Measurements from ENCODE around the gene RNPEP.
"Not testable (repeated sequence)": the region's sequence is repeated elsewhere in the genome, so short reads cannot be mapped to it uniquely, and the experiment has no call there.

The RNPEP gene

DNA sequence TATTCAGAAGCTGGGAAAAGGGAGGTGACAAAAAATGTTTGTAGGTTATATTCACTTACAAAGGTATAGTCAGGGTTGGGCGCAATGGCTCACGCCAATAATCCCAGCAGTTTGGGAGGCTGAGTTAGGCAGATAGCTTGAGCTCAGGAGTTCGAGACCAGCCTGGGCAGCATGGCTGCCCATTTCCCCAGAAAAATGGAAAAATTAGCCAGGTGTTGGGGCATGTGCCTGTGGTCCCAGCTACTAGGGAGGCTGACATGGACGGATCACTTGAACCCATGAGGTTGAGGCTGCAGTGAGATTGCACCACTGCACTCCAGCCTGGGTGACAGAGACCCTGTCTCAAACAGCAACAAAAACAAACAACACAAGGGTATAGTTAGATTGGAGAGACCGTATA lies 24.1 kb upstream of the RNPEP start:
- no peak for DNase-seq (ENCODE audit: low spot score)
- no CpG with 5 or more reads among the region's 5 CpGs for WGBS, 2 donors (ENCODE audit: extremely low coverage in 2 of 2, insufficient read length in 2 of 2, insufficient replicate concordance in 1 of 2)
- no peak overlapping the region for H3K14ac ChIP-seq (ENCODE audit: low read length)

DNA sequence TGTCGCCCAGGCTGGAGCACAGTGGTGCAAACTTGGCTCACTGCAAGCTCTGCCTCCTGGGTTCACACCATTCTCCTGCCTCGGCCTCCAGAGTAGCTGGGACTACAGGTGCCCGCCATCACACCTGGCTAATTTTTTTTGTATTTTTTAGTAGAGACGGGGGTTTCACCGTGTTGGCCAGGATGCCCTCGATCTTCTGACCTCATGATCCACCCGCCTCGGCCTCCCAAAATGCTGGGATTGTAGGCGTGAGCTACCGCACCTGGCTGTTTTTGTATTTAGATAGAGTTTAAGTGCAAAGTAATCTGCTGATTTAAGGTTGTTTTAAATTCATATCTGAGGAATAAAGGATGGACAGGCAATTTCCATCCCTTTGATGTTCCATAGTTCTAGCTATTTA lies 20.1 kb upstream of the RNPEP start:
- H2BK120ac ChIP-seq (ENCODE audit: low read depth, low read length); DNase-seq (ENCODE audit: low spot score); H4K91ac ChIP-seq (ENCODE audit: low read depth, low read length, poor library complexity); H3K23ac ChIP-seq (ENCODE audit: low read depth, low read length, poor library complexity); H4K8ac ChIP-seq (ENCODE audit: low read depth, low read length); H3K27me3 ChIP-seq (ENCODE audit: control insufficient read depth in 3 of 3, insufficient read depth in 3 of 3, low read depth in 1 of 3, low read length in 3 of 3); H2BK15ac ChIP-seq (ENCODE audit: low read length); H3K14ac ChIP-seq (ENCODE audit: low read length); H2AFZ ChIP-seq (ENCODE audit: low read length); H3K4me1 ChIP-seq (ENCODE audit: control insufficient read depth in 2 of 2, insufficient read depth in 1 of 2, low read depth in 1 of 2, low read length in 2 of 2); H3K4me3 ChIP-seq (ENCODE audit: low read length in 2 of 2); H3K18ac ChIP-seq (ENCODE audit: low read length); H2AK5ac ChIP-seq (ENCODE audit: low read depth, low read length); H2BK5ac ChIP-seq (ENCODE audit: low read length); H3K79me1 ChIP-seq (ENCODE audit: low read depth, low read length); H3K27ac ChIP-seq (replicated peaks; ENCODE audit: low read length); H3K9me3 ChIP-seq (replicated peaks in 1 of 2; ENCODE audit: control insufficient read depth in 2 of 2, insufficient read depth in 1 of 2, low read depth in 1 of 2, low read length in 2 of 2); H3K9ac ChIP-seq (ENCODE audit: low read depth, low read length, poor library complexity); H3K4me2 ChIP-seq (ENCODE audit: insufficient read depth, low read length, poor library complexity, severe bottlenecking); H2BK12ac ChIP-seq (ENCODE audit: low read length); H3K4ac ChIP-seq (ENCODE audit: low read length): not testable (repeated sequence)
- WGBS, 2 donors (ENCODE audit: extremely low coverage in 2 of 2, insufficient read length in 2 of 2, insufficient replicate concordance in 1 of 2) = no CpG with 5 or more reads among the region's 10 CpGs
- H3K36me3 ChIP-seq (replicated peaks in 1 of 2; ENCODE audit: control insufficient read depth in 2 of 2, insufficient read depth in 2 of 2, low read length in 2 of 2) = peaks cover 23 to 89% of the 10 kb centered on the region in 2 donors

More for the DNA sequence above, 24.1 kb upstream of the RNPEP start:
- H4K8ac ChIP-seq (ENCODE audit: low read depth, low read length) = no peak overlapping the region
- no peak overlapping the region for H3K23ac ChIP-seq (ENCODE audit: low read depth, low read length, poor library complexity)
- H3K36me3 ChIP-seq (replicated peaks in 1 of 2; ENCODE audit: control insufficient read depth in 2 of 2, insufficient read depth in 2 of 2, low read length in 2 of 2) = peaks cover 17 to 60% of the 10 kb centered on the region in 2 donors
- no peak overlapping the region for H3K9ac ChIP-seq (ENCODE audit: low read depth, low read length, poor library complexity)
- H3K4me3 ChIP-seq (ENCODE audit: low read length in 2 of 2) = no peak overlapping the region
- H4K91ac ChIP-seq (ENCODE audit: low read depth, low read length, poor library complexity) = no peak overlapping the region
- H3K4me2 ChIP-seq (ENCODE audit: insufficient read depth, low read length, poor library complexity, severe bottlenecking) = no peak overlapping the region
- peaks cover 0 to 4% of the 10 kb centered on the region in 2 donors for H3K4me1 ChIP-seq (ENCODE audit: control insufficient read depth in 2 of 2, insufficient read depth in 1 of 2, low read depth in 1 of 2, low read length in 2 of 2)
- no peak overlapping the region for H2BK120ac ChIP-seq (ENCODE audit: low read depth, low read length)
- H3K27ac ChIP-seq (replicated peaks; ENCODE audit: low read length) = no peak overlapping the region
- H3K4ac ChIP-seq (ENCODE audit: low read length) = no peak overlapping the region
- H2AFZ ChIP-seq (ENCODE audit: low read length) = no peak overlapping the region
- no peak overlapping the region for H2BK12ac ChIP-seq (ENCODE audit: low read length)
- H2AK5ac ChIP-seq (ENCODE audit: low read depth, low read length) = no peak overlapping the region
- no peak overlapping the region for H2BK5ac ChIP-seq (ENCODE audit: low read length)
- no peaks in the 10 kb centered on the region for H3K27me3 ChIP-seq (ENCODE audit: control insufficient read depth in 3 of 3, insufficient read depth in 3 of 3, low read depth in 1 of 3, low read length in 3 of 3)
- no peaks in the 10 kb centered on the region for H3K9me3 ChIP-seq (replicated peaks in 1 of 2; ENCODE audit: control insufficient read depth in 2 of 2, insufficient read depth in 1 of 2, low read depth in 1 of 2, low read length in 2 of 2)
- H3K79me1 ChIP-seq (ENCODE audit: low read depth, low read length) = peaks cover 5% of the 10 kb centered on the region
- no peak overlapping the region for H3K18ac ChIP-seq (ENCODE audit: low read length)
- no peak overlapping the region for H2BK15ac ChIP-seq (ENCODE audit: low read length)

DNA sequence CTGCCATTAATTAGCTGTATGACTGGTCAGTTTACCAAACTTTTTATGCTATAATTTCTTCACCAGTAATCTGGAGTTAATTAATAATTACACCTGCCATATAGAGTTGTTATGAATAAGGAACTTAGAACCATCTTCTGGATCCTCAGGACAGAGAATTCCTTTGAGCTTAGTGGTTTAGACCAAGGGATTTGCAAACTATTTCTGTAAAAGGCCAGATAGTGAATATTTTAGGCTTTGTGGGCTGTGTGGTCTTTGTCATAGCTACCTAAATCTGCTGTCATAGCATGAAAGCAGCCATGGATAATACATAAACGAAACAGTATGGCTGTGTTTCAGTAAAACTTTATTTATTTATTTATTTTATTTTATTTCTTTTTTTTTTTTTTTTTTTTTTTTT lies 18.2 kb upstream of the RNPEP start:
- Histone ChIP-seq H2AFZ (ENCODE audit: low read length) (no peak overlapping the region), H4K8ac (ENCODE audit: low read depth, low read length) (no peak overlapping the region), H3K9me3 (replicated peaks in 1 of 2; ENCODE audit: control insufficient read depth in 2 of 2, insufficient read depth in 1 of 2, low read depth in 1 of 2, low read length in 2 of 2) (no peaks in the 10 kb centered on the region), H3K79me1 (ENCODE audit: low read depth, low read length) (peaks cover 1% of the 10 kb centered on the region), H2BK15ac (ENCODE audit: low read length) (no peak overlapping the region), H3K23ac (ENCODE audit: low read depth, low read length, poor library complexity) (no peak overlapping the region), H3K27ac (replicated peaks; ENCODE audit: low read length) (no peak overlapping the region), H3K27me3 (ENCODE audit: control insufficient read depth in 3 of 3, insufficient read depth in 3 of 3, low read depth in 1 of 3, low read length in 3 of 3) (no peaks in the 10 kb centered on the region), H2BK12ac (ENCODE audit: low read length) (no peak overlapping the region), H2BK120ac (ENCODE audit: low read depth, low read length) (no peak overlapping the region), H3K9ac (ENCODE audit: low read depth, low read length, poor library complexity) (no peak overlapping the region), H3K18ac (ENCODE audit: low read length) (no peak overlapping the region), H3K4me1 (ENCODE audit: control insufficient read depth in 2 of 2, insufficient read depth in 1 of 2, low read depth in 1 of 2, low read length in 2 of 2) (no peaks in the 10 kb centered on the region), H3K4me3 (ENCODE audit: low read length in 2 of 2) (no peak overlapping the region), H3K4me2 (ENCODE audit: insufficient read depth, low read length, poor library complexity, severe bottlenecking) (no peak overlapping the region), H2AK5ac (ENCODE audit: low read depth, low read length) (no peak overlapping the region), H3K4ac (ENCODE audit: low read length) (no peak overlapping the region), H2BK5ac (ENCODE audit: low read length) (no peak overlapping the region), H3K36me3 (replicated peaks in 1 of 2; ENCODE audit: control insufficient read depth in 2 of 2, insufficient read depth in 2 of 2, low read length in 2 of 2) (peaks cover 14 to 89% of the 10 kb centered on the region in 2 donors), H4K91ac (ENCODE audit: low read depth, low read length, poor library complexity) (no peak overlapping the region), H3K14ac (ENCODE audit: low read length) (no peak overlapping the region)
- no peak for DNase-seq (ENCODE audit: low spot score)
- no CpG with 5 or more reads among the region's 1 CpG for WGBS, 2 donors (ENCODE audit: extremely low coverage in 2 of 2, insufficient read length in 2 of 2, insufficient replicate concordance in 1 of 2)

DNA sequence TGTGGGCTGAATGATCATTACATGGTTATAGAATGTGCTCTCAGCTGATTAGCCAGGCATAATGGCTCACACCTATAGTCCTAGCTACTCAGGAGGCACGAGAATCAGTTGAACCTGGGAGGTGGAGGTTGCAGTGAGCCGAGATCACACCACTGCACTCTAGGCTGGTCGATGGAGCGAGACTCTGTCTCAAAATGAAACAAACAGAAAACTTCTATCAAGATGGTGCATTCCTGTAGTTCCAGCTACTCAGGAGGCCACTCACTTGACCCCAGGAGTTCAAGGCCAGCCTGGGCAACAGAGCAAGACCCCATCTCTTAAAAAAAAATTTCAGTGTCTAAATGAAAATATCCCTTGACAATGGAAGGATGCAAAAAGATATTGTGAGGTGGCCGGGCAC lies 16.3 kb upstream of the RNPEP start:
- H4K91ac ChIP-seq (ENCODE audit: low read depth, low read length, poor library complexity) = no peak overlapping the region
- H3K4ac ChIP-seq (ENCODE audit: low read length) = no peak overlapping the region
- no peaks in the 10 kb centered on the region for H3K4me1 ChIP-seq (ENCODE audit: control insufficient read depth in 2 of 2, insufficient read depth in 1 of 2, low read depth in 1 of 2, low read length in 2 of 2)
- H3K27me3 ChIP-seq (ENCODE audit: control insufficient read depth in 3 of 3, insufficient read depth in 3 of 3, low read depth in 1 of 3, low read length in 3 of 3) = no peaks in the 10 kb centered on the region
- no peak overlapping the region for H3K18ac ChIP-seq (ENCODE audit: low read length)
- no peaks in the 10 kb centered on the region for H3K79me1 ChIP-seq (ENCODE audit: low read depth, low read length)
- H4K8ac ChIP-seq (ENCODE audit: low read depth, low read length) = peak overlapping the region; percentile 3
- no peak overlapping the region for H2AK5ac ChIP-seq (ENCODE audit: low read depth, low read length)
- H3K4me3 ChIP-seq (ENCODE audit: low read length in 2 of 2) = no peak overlapping the region
- H3K14ac ChIP-seq (ENCODE audit: low read length) = no peak overlapping the region
- no CpG with 5 or more reads among the region's 5 CpGs for WGBS, 2 donors (ENCODE audit: extremely low coverage in 2 of 2, insufficient read length in 2 of 2, insufficient replicate concordance in 1 of 2)
- H2BK12ac ChIP-seq (ENCODE audit: low read length) = no peak overlapping the region
- H2BK5ac ChIP-seq (ENCODE audit: low read length) = no peak overlapping the region
- no peak overlapping the region for H3K9ac ChIP-seq (ENCODE audit: low read depth, low read length, poor library complexity)
- H2BK15ac ChIP-seq (ENCODE audit: low read length) = no peak overlapping the region
- no peaks in the 10 kb centered on the region for H3K9me3 ChIP-seq (replicated peaks in 1 of 2; ENCODE audit: control insufficient read depth in 2 of 2, insufficient read depth in 1 of 2, low read depth in 1 of 2, low read length in 2 of 2)
- H2BK120ac ChIP-seq (ENCODE audit: low read depth, low read length) = no peak overlapping the region
- H3K23ac ChIP-seq (ENCODE audit: low read depth, low read length, poor library complexity) = no peak overlapping the region
- H2AFZ ChIP-seq (ENCODE audit: low read length) = no peak overlapping the region
- no peak for DNase-seq (ENCODE audit: low spot score)
- H3K36me3 ChIP-seq (replicated peaks in 1 of 2; ENCODE audit: control insufficient read depth in 2 of 2, insufficient read depth in 2 of 2, low read length in 2 of 2) = peaks cover 21 to 90% of the 10 kb centered on the region in 2 donors
- no peak overlapping the region for H3K4me2 ChIP-seq (ENCODE audit: insufficient read depth, low read length, poor library complexity, severe bottlenecking)
- no peak overlapping the region for H3K27ac ChIP-seq (replicated peaks; ENCODE audit: low read length)

All from neuronal stem cell (in vitro differentiated cells).